Glutamatergic neuron (in vitro differentiated cells): ENCODE measurements around the gene UCK2. TPM values are rescaled to one million over a fixed set of nuclear protein-coding genes. Genes with fewer than 3 reads are reported as not detected.

Source experiments
- DNase-seq: peaks from one replicate; pipeline ENCODE4 v3.0.0; 2022
- H3K27ac Mint-ChIP-seq: one replicate; pipeline ENCODE4 v1.8.0; 2020; ENCODE audit warnings: mild to moderate bottlenecking, mixed read lengths, inconsistent platforms; ENCODE audit not compliant: unreplicated experiment
- H3K27me3 Mint-ChIP-seq: one replicate; pipeline ENCODE4 v1.8.0; 2020; ENCODE audit warnings: mild to moderate bottlenecking, moderate library complexity, mixed read lengths, inconsistent platforms; ENCODE audit not compliant: unreplicated experiment
- H3K36me3 Mint-ChIP-seq: one replicate; pipeline ENCODE4 v1.8.0; 2020; ENCODE audit warnings: mild to moderate bottlenecking, mixed read lengths, inconsistent platforms; ENCODE audit not compliant: unreplicated experiment
- H3K4me1 Mint-ChIP-seq: one replicate; pipeline ENCODE4 v1.8.0; 2020; ENCODE audit warnings: mild to moderate bottlenecking, low read depth, mixed read lengths, inconsistent platforms; ENCODE audit not compliant: unreplicated experiment
- H3K4me3 Mint-ChIP-seq: one replicate; pipeline ENCODE4 v1.8.0; 2020; ENCODE audit warnings: mild to moderate bottlenecking, mixed read lengths, inconsistent platforms; ENCODE audit not compliant: unreplicated experiment
- H3K9me3 Mint-ChIP-seq: one replicate; pipeline ENCODE4 v1.8.0; 2020; ENCODE audit warnings: mild to moderate bottlenecking, moderate library complexity, mixed read lengths, inconsistent platforms; ENCODE audit not compliant: unreplicated experiment
- total RNA-seq: library from RNA; stranded (reverse); fragmentation: NEBNext Ultra II Directional; extraction: Animal tissue kit (Norgen Biotek cat#: 25700); gene quantifications from one replicate; pipeline ENCODE4 v1.2.1, GENCODE V29; 2021; ENCODE audit not compliant: unreplicated experiment
- TF ChIP-seq, protein P1 (sequence below): fragments of 200-600 bp; sonication (generic); IDR thresholded peaks from one replicate; pipeline ENCODE4 v1.5.0; 2021; ENCODE audit not compliant: partially characterized antibody, unreplicated experiment

The UCK2 gene
- total RNA-seq, 1 donor from 2014 or later, result 29.9 TPM

- peaks cover 3% of the 10 kb centered on the region for H3K9me3 Mint-ChIP-seq
- H3K4me1 Mint-ChIP-seq, result peaks cover 26% of the 10 kb centered on the region
- H3K4me3 Mint-ChIP-seq, result peak overlapping the region; percentile 49
- H3K27me3 Mint-ChIP-seq, result no peaks in the 10 kb centered on the region
- no peaks in the 10 kb centered on the region for H3K36me3 Mint-ChIP-seq
- peak overlapping the region; percentile 75 for H3K27ac Mint-ChIP-seq
- DNase-seq, result no peak
- TF ChIP-seq, protein P1, sequence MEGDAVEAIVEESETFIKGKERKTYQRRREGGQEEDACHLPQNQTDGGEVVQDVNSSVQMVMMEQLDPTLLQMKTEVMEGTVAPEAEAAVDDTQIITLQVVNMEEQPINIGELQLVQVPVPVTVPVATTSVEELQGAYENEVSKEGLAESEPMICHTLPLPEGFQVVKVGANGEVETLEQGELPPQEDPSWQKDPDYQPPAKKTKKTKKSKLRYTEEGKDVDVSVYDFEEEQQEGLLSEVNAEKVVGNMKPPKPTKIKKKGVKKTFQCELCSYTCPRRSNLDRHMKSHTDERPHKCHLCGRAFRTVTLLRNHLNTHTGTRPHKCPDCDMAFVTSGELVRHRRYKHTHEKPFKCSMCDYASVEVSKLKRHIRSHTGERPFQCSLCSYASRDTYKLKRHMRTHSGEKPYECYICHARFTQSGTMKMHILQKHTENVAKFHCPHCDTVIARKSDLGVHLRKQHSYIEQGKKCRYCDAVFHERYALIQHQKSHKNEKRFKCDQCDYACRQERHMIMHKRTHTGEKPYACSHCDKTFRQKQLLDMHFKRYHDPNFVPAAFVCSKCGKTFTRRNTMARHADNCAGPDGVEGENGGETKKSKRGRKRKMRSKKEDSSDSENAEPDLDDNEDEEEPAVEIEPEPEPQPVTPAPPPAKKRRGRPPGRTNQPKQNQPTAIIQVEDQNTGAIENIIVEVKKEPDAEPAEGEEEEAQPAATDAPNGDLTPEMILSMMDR, result no peak
These were observed 73.4 kb downstream of the UCK2 start for GRCh38 chr1:165900576-165901380.

- peaks cover 26% of the 10 kb centered on the region for H3K4me1 Mint-ChIP-seq
- no peak for DNase-seq
- no peak overlapping the region for H3K4me3 Mint-ChIP-seq
- no peaks in the 10 kb centered on the region for H3K27me3 Mint-ChIP-seq
- no peak overlapping the region for H3K27ac Mint-ChIP-seq
- TF ChIP-seq, protein P1, result no peak
- H3K36me3 Mint-ChIP-seq, result no peaks in the 10 kb centered on the region
- H3K9me3 Mint-ChIP-seq, result peaks cover 3% of the 10 kb centered on the region
These were observed 75.2 kb downstream of the UCK2 start for GRCh38 chr1:165902565-165902964.

DNA sequence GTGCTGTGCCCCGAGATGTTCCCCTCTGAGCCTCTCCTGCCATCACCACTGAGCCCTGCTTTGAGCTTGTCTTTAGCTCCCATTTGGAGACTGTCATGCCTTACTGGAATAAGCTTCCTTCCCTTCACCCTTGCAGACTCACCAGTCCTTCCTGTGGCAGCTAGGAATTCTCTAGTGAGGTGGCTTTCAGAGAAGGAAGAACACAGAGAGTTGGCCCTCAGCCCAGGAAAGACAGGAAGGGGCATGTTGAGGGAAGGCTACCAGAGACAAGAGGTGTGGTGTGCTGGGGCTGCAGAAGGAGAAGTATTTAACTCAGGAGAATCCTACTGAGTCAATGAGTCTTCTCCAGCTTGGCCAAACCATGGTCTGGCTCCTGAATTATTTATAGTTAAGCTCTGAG, 76.3 kb downstream of the UCK2 start:
- DNase-seq, result no peak
- H3K36me3 Mint-ChIP-seq, result no peaks in the 10 kb centered on the region
- TF ChIP-seq, protein P1, result no peak

DNA sequence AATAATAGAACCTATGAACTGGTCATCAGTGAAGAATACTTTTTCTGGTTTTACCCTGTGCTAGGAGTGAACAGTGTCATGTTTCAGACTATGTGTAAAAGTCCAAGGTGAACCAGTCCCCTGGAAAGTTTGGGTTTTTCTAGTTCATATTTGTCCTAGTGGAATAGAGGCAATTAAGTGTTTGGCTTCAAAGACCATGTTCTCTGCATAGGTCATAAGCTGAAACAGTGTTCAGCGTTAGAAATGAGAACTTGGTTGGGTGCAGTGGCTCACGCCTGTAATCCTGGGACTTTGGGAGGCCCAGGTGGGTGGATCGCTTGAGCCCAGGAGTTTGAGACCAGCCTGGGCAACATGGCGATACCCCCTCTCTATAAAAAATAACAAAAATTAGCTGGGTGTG, 77.5 kb downstream of the UCK2 start:
- Mint-ChIP-seq H3K9me3 (no peaks in the 10 kb centered on the region), H3K27me3 (no peaks in the 10 kb centered on the region), H3K36me3 (no peaks in the 10 kb centered on the region), H3K4me1 (peaks cover 11% of the 10 kb centered on the region), H3K27ac (no peak overlapping the region), H3K4me3 (no peak overlapping the region)
- TF ChIP-seq, protein P1, result no peak
- DNase-seq, result no peak

More for the DNA sequence above, 76.3 kb downstream of the UCK2 start:
- Mint-ChIP-seq H3K27me3 (no peaks in the 10 kb centered on the region), H3K27ac (no peak overlapping the region), H3K4me3 (no peak overlapping the region), H3K9me3 (no peaks in the 10 kb centered on the region), H3K4me1 (peaks cover 19% of the 10 kb centered on the region)

GRCh38 chr1:165905853-165906252, 78.4 kb downstream of the UCK2 start:
- Mint-ChIP-seq H3K4me3 (no peak overlapping the region), H3K4me1 (peaks cover 2% of the 10 kb centered on the region), H3K27ac (no peak overlapping the region), H3K27me3 (no peaks in the 10 kb centered on the region), H3K36me3 (no peaks in the 10 kb centered on the region), H3K9me3 (no peaks in the 10 kb centered on the region)
- DNase-seq, result no peak
- TF ChIP-seq, protein P1, result no peak
